Measurements from ENCODE around the gene USP27X.

USP27X gene

DNA sequence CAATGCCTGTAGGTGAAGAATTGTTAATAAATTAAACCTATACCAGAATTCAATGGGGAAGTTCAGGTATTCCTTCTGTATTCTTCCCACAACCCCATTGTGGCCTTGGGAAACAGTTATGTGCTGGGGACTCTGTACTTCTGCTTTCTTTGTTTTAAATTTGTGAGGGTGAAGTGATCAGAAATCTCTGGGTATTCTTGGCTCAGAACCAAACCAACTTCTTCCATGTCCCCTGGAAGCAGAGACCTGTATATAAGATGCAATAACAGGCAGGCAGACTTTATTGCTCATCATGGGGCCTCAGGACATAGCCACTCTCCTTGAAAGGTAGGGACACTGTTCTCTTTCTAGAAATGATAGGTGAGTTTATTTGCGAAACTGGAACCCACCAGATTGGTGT is 19.8 kb upstream of the USP27X start:
- Histone ChIP-seq H3K27ac (ENCODE audit: low read length) (no peak overlapping the region), H3K9ac (ENCODE audit: low read length) (no peak overlapping the region), H3K4me2 (ENCODE audit: low read depth, low read length) (no peak overlapping the region), H3K4me1 (ENCODE audit: low read length) (no peaks in the 10 kb centered on the region), H3K27me3 (replicated peaks; ENCODE audit: insufficient read depth, low read length) (no peaks in the 10 kb centered on the region), H3K9me3 (replicated peaks; ENCODE audit: insufficient read depth, low read length) (no peaks in the 10 kb centered on the region), H3K4me3 (ENCODE audit: low read length) (no peak overlapping the region), H3K9me2 (replicated peaks; ENCODE audit: insufficient read depth, low read length) (no peaks in the 10 kb centered on the region), H3K36me3 (replicated peaks; ENCODE audit: insufficient read depth, low read length) (no peaks in the 10 kb centered on the region), H3K79me2 (ENCODE audit: low read length) (no peaks in the 10 kb centered on the region), H3F3A (ENCODE audit: insufficient read depth, low read length) (no peaks in the 10 kb centered on the region), H4K20me1 (ENCODE audit: insufficient read depth, low read length) (no peaks in the 10 kb centered on the region), H2AFZ (ENCODE audit: low read length) (no peak overlapping the region)
- DNase-seq, result no peak
- no peak for TF ChIP-seq CTCF (IDR thresholded peaks at IDR 0.05; ENCODE audit: low read length)

DNA sequence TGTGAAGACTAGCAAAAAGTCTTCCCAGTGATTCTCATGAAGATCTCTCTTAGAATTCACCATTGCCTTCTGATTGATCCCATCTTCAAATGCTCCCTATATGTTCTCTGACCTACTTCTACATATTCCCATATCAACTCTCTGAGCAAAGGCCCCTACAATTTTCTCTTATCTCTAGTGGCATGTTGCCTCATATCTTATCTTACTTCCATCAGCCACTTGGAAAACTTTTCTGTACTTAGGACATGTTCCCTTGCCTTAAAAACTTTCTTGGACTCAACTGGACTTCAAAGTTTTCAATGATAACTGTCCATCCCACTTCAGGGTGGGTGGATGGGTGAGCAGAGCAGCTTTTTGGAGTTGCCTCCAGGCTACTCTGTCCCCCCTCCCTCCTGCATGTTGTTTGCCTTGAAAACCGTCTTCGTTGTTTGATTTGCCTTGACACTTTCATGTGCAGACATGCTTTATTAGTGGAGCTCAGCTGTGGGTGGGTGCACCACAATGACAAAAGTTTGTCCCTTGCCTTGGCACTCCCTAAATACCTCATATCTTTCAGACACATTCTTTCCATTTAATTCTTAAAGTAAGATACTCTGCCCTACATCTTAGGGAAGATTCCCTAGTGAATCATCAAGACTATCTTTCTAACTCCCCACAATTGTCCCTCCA is 18.3 kb upstream of the USP27X start:
- Histone ChIP-seq H3K4me3 (ENCODE audit: low read length) (no peak overlapping the region), H3K27ac (ENCODE audit: low read length) (no peak overlapping the region), H3K36me3 (replicated peaks; ENCODE audit: insufficient read depth, low read length) (no peaks in the 10 kb centered on the region), H3F3A (ENCODE audit: insufficient read depth, low read length) (no peaks in the 10 kb centered on the region), H2AFZ (ENCODE audit: low read length) (no peak overlapping the region), H3K9ac (ENCODE audit: low read length) (no peak overlapping the region), H3K27me3 (replicated peaks; ENCODE audit: insufficient read depth, low read length) (no peaks in the 10 kb centered on the region), H3K9me3 (replicated peaks; ENCODE audit: insufficient read depth, low read length) (no peaks in the 10 kb centered on the region), H3K4me2 (ENCODE audit: low read depth, low read length) (no peak overlapping the region), H3K79me2 (ENCODE audit: low read length) (no peaks in the 10 kb centered on the region), H3K9me2 (replicated peaks; ENCODE audit: insufficient read depth, low read length) (no peaks in the 10 kb centered on the region), H4K20me1 (ENCODE audit: insufficient read depth, low read length) (no peaks in the 10 kb centered on the region), H3K4me1 (ENCODE audit: low read length) (no peaks in the 10 kb centered on the region)
- no peak for TF ChIP-seq CTCF (IDR thresholded peaks at IDR 0.05; ENCODE audit: low read length)
- no peak for TF ChIP-seq EZH2phosphoT487 (IDR thresholded peaks at IDR 0.05; ENCODE audit: low read length)
- TF ChIP-seq EZH2 (optimal IDR thresholded peaks at IDR 0.05; ENCODE audit: low read depth, low read length), result no peak
- no peak for DNase-seq

DNA sequence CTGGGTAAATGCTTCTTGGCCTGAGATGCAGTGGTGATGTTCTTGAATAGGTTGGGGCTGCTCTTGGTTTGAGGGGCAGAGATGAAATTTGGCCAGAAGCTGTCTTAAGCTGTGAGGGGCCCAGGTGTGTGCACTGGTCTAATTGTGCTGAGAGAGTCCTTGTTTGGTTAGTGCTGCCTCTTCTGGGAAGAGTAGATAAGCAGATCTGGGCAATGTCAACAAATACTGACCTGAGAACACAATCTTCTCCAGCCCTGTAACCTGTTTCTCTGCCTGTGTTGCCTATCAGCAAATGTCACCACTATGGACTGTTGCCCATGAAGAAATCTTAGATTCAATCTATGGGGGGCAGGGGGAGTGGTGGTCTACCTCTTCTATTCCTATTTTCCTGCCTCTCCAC is 17.2 kb upstream of the USP27X start:
- H3K4me1 ChIP-seq (ENCODE audit: low read length), result no peaks in the 10 kb centered on the region
- H3K79me2 ChIP-seq (ENCODE audit: low read length), result no peaks in the 10 kb centered on the region
- no peak overlapping the region for H2AFZ ChIP-seq (ENCODE audit: low read length)
- no peak overlapping the region for H3K4me2 ChIP-seq (ENCODE audit: low read depth, low read length)
- no peak overlapping the region for H3K27ac ChIP-seq (ENCODE audit: low read length)
- H3K27me3 ChIP-seq (replicated peaks; ENCODE audit: insufficient read depth, low read length), result no peaks in the 10 kb centered on the region
- no peaks in the 10 kb centered on the region for H3K9me2 ChIP-seq (replicated peaks; ENCODE audit: insufficient read depth, low read length)
- TF ChIP-seq EZH2phosphoT487 (IDR thresholded peaks at IDR 0.05; ENCODE audit: low read length), result no peak
- TF ChIP-seq EZH2 (optimal IDR thresholded peaks at IDR 0.05; ENCODE audit: low read depth, low read length), result no peak
- no peak for TF ChIP-seq CTCF (IDR thresholded peaks at IDR 0.05; ENCODE audit: low read length)
- H3K9me3 ChIP-seq (replicated peaks; ENCODE audit: insufficient read depth, low read length), result no peaks in the 10 kb centered on the region
- DNase-seq, result no peak
- no peaks in the 10 kb centered on the region for H3K36me3 ChIP-seq (replicated peaks; ENCODE audit: insufficient read depth, low read length)
- no peak overlapping the region for H3K4me3 ChIP-seq (ENCODE audit: low read length)
- H3K9ac ChIP-seq (ENCODE audit: low read length), result no peak overlapping the region
- no peaks in the 10 kb centered on the region for H4K20me1 ChIP-seq (ENCODE audit: insufficient read depth, low read length)
- H3F3A ChIP-seq (ENCODE audit: insufficient read depth, low read length), result no peaks in the 10 kb centered on the region

Measured in MM.1S (cell line).